Erythroblast (primary cell): ENCODE results near the gene PTPRC.

ENCODE experiments used
- DNase-seq, 2 experiments: peaks; one replicate each; lab custom pipeline; 2025; lab: John Stamatoyannopoulos, UW
- GATA1 ChIP-seq: IDR thresholded peaks from 2 replicates; pipeline ENCODE4 v1.6.1; 2011; ENCODE audit warnings: low read depth, mild to moderate bottlenecking, control low read depth, low read length, moderate library complexity
- POLR2A ChIP-seq: IDR thresholded peaks from 2 replicates; pipeline ENCODE4 v1.6.1; 2011; ENCODE audit warnings: mild to moderate bottlenecking, low read length

Gene PTPRC

DNA sequence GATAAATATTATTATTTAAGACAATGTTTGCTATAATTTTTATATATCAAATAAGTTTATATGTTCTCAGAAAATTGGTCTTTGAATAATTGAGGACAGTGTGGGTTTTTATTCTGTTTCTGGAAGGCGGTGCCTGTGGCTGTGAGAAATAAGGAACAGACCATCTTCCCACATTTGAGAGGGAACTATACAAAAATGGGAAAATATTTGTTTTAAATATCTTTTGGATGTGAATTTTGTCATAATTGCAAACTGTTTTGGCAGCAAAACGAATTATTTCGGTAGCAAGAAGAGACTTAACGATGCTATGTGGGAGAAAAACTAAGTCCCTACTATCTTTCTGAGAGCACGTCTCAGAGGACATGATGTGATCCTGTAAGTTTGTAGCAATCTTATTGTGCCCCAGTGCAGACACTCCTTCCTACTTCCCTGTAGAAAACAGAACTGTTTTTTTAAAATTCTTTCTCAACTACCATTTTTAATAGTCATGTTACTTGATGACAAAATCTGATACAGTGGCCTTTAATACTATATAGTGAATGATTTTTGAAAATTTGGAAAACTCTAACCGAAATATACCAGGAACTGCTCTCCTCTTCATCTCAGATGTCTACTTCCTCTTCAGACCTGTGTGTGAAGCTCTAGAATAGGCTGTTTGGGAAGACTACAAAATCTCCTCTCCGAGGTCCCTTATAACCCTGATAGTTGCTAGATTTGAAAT is 25.4 kb downstream of the PTPRC start:
- DNase-seq: peak; percentile 31 to 45
- TF ChIP-seq POLR2A (peak; percentile 59), GATA1 (no peak)

DNA sequence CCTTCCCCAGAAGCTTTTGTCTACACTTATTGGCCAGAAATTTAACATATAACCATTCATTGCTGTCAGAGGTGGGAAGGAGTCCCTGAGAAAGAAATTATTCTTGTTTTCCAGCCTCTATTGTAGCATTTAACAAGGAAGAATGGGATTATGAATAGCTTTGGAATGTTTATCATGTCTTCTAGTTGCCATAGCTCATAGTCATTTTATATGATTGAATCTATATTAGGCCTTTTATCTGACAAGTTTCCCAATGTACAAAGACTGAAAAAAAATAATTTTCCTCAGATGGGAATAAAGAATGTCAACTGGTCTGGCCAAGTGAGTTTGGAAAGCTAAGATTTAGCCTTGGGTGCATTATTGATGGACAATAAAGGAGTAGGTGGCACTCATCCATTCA is 28.3 kb downstream of the PTPRC start:
- no peak for DNase-seq
- TF ChIP-seq POLR2A: no peak
- TF ChIP-seq GATA1: no peak

DNA sequence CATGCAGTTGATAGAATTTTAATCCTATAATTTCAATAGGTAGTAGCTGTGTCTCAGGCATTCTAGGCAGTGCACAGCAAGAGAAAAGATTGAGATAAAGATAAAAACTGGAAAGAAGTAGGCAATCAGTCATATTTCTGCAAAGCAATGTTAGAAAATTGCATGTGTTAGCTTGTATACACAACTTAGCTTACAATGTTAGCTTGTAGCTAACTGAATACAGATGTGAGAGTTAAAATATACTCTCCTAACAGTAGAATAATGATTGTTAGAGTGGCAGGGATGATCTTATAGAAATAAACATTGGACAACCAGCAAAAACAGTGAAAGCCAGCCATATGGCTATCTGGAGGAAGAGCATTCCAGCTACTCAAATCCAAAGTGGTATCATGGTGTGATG is 29.0 kb downstream of the PTPRC start:
- TF ChIP-seq POLR2A (no peak), GATA1 (no peak)
- no peak for DNase-seq

DNA sequence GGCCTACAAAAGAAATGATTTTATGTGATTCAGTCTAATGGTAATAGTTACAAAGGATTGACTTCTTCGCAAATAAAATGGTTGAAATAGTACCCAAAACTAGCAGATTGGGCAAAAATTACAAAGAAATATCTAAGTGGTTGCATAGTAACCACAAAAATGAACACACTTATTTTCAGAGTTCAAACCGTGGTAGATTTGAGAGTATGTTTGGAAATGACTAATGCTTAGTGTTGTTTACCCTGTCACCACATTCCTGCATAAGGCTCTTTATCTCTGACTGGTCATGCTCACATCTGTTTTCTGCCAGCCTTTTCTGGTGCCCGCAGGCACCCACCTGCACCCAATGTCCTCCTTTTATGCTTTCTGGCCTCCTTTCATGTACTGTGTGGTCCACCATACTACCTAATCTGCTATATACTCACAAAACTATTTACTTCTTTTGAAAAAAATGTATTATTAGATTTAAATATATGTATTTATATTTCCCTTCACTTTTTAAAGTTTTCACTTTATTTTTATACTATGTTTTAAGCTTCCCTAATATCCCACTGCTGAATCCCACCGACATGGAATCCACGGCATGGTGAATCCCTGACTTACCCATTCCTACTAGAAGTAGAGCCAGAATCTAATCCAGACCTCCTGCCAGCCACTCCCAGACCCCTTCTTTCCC is 30.3 kb downstream of the PTPRC start:
- peak; percentile 36 to 37 for DNase-seq
- peak; percentile 30 for TF ChIP-seq POLR2A
- TF ChIP-seq GATA1: no peak

DNA sequence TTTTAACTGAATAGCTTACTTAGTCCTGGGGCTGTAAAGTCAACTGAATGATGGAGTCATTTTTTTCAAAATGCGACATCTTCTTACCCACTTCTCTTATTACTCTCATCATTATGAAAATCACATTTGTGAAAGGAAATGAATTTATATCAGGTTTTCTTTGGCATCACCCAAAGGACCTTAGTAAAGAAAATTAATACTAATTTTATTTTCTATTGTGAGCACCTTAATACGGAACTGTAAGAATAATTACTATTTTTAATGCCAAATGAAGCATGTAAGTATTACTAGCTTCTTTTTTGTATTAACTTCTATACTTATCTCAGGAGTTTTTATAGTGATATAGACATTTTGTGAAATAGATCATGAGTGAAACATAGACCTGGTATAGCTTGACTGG is 30.9 kb downstream of the PTPRC start:
- no peak for TF ChIP-seq GATA1
- TF ChIP-seq POLR2A: no peak
- no peak for DNase-seq

DNA sequence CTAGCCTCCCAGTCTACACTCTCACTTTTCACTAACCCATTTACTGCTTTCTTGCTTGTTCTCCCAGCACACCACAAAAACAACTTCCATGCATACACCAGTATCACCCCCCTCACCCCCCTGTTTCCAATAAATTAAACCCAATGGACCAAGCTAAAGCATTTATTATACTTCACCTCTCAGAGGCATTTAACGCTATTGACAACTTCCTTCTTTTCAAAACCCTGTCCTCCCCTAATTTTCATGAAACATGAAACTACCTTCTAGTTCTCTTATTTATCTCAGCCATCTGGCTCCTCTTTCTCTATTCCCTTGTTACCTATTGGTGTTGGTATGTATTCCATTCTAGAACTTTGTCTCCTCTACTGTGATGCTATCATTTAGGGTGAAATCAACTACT is 32.3 kb downstream of the PTPRC start:
- TF ChIP-seq POLR2A (no peak), GATA1 (no peak)
- DNase-seq: no peak

DNA sequence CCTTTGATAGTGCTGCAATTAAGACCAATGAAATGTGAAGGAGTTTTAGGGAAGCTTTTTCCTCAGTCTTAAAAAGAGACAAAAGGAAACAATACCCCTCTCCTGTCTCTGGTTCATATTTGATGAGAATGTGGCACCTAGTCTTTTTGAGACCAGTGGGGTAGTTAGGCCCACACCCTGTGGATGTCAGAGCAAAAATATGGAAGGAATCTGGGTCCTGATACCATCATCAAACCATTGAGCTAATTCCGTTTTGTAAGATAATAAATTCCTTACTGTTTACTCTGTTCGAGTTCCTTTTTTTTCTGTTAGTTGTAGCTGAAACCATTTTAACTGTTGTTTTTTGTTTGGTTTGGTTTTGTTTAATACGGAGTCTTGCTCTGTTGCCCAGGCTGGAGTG is 33.3 kb downstream of the PTPRC start:
- no peak for TF ChIP-seq GATA1
- TF ChIP-seq POLR2A: no peak
- no peak for DNase-seq

DNA sequence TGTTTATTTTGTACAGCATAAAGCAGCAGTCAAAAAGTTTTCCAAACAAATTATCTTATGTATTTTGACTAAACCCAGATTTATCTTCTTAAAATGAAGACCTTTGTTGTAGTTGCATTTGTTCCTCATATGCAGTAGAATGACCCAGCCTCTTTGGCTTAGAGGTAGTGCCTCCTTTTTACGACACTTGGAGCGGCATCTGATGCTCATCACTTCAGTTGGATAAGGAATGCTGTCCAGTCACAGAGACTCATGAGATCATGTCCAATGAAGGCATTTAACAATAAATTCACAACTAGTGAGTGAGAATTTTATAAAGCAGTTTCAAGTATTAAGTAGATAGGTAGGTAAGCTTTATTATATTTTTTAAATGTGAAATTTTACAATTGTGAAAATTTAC is 35.2 kb downstream of the PTPRC start:
- TF ChIP-seq GATA1: no peak
- no peak for TF ChIP-seq POLR2A
- no peak for DNase-seq

DNA sequence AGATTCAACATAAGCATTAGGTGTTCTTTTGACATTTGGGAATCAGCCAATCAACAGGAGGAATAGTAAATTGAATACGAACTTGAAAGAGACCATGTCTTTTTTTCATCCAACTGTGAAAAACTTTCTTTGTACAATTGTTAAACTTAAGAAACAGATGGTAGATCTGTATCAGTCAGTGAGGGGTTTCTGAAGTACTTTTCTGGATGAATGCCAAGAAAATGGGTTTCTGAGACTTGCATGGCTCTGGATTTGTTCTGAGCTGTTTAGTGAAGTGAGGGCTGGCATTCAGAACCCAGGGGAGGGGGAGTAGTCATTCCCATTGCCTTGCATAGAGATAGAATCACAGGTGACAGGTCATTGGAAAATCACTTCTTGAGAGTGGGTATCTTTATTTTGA is 37.4 kb downstream of the PTPRC start:
- no peak for DNase-seq
- TF ChIP-seq GATA1 (no peak), POLR2A (no peak)

DNA sequence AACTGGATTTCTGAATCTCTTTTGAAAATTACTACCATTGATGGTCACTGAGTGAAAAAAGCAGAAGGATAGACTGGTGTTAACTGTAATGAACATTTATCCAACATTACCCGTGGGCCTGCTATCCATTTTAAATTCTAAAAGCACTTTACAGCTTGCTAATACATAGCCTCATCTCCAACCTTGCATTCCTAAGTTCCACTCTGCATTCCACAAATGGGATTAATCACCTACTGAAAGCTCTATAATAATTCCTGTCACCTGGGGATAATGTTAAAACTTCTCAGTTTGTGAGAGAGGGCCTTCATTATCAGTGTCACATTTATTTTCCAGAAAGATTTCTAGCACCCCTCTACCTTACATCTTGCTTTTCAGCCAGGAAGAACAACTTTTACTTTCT is 38.2 kb downstream of the PTPRC start:
- no peak for TF ChIP-seq GATA1
- TF ChIP-seq POLR2A: no peak

DNA sequence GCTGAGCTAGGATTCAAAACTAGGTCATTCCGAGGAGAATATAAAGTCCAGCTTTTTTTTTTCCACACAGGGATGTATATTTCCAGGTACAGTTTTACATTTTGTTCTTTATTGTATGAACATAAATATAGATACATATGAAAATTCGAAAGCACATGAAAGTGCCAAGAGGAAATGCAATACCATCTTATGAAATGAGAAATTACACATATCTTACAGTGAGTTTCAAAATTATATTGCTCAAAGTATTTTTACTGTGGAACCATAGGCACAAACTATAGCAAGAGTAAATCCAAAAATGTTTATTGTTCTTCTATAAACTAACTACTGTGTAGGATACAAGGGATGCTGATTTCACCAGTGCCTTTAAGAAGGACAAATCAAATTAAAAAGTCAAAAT is 39.0 kb downstream of the PTPRC start:
- no peak for DNase-seq
- TF ChIP-seq GATA1 (no peak), POLR2A (no peak)

More for the DNA sequence above, 38.2 kb downstream of the PTPRC start:
- no peak for DNase-seq

DNA sequence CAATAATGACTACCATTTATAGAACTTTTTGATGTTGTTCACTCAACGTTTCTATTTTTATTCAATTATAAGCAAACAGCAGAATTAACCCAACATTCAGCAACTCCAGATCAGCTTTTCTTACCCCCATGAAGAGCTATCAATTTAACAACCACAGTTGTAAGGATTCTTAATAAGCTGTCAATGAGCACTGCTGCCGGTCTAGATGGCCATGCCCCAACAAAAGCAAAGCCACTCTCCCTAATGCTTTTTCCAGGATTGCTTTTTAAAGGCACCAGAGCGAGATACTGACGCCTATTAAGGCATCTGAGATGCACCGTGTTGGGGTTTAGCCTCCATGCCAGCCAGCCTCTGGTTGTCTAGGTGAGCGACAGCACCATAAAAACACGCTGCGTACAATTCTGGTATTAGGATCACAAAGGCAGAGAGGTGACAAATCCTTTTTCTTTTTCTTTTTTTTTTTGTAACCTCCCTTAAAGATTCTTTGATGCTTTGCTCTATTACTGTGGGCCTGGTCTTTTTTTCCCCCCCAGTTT is 39.5 kb downstream of the PTPRC start:
- TF ChIP-seq POLR2A (no peak), GATA1 (no peak)
- DNase-seq: no peak

DNA sequence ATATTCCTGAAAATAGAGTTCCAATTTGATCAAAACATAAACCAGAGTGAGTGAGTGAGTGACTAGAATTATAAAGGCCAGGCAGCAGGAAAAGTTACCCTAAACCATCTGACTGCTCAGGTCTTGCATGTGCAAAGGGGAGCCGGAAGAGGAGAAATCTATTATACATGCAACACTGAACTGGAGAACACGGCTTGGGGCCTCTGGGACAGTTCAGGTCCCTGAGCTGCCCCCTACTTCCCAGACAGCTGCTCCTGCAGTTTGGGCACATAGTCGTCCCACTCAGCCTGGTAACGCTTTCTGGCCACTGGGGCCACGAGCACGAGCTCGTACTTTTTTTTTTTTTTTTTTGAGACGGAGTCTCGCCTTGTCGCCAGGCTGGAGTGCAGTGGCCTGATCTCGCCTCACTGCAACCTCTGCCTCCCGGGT is 40.1 kb downstream of the PTPRC start:
- no peak for TF ChIP-seq POLR2A
- TF ChIP-seq GATA1: no peak

DNA sequence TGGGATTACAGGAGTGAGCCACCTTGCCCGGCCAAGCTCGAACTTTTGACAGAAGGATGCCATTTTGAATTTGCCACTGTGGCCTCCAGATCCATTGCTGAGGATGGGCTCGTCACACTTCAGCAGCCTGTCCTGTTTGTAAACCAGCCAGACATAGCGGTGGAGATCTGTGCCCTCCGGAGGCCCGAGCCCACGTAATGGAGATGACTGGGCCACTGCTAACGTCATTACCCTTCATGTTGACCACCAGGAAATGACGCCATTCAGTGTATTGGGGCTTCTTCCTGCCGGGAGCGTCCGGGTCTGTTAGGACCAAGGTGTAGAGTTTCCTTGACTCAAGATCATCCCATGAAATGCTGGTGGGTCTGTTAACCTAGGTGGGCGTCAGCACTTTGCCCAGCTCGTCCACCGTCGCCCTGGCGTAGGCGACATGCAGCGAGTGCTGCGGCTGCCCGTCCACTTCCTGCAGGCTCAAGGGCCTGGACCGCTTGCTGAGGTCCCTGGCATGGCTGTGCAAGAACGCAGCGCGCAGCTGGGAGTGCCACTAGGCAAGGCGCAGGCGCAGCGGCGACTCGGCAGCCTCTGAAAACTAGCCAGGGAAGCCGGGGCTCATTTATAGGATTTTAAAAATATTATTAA is 40.8 kb downstream of the PTPRC start:
- TF ChIP-seq POLR2A (no peak), GATA1 (no peak)

More for the DNA sequence above, 40.1 kb downstream of the PTPRC start:
- DNase-seq: no peak

More for the DNA sequence above, 40.8 kb downstream of the PTPRC start:
- no peak for DNase-seq
